Eye (tissue), 1 donor: Measurements from ENCODE around the gene CD68.
A peak's percentile ranks its signal among the peaks of the same experiment; 100 is the strongest.
"Not testable (repeated sequence)": the region's sequence is repeated elsewhere in the genome, so short reads cannot be mapped to it uniquely, and the experiment has no call there.

Experiments
- DNase-seq: peaks from one replicate; pipeline ENCODE4 v3.0.0-alpha.2; 2015

Gene CD68

DNA sequence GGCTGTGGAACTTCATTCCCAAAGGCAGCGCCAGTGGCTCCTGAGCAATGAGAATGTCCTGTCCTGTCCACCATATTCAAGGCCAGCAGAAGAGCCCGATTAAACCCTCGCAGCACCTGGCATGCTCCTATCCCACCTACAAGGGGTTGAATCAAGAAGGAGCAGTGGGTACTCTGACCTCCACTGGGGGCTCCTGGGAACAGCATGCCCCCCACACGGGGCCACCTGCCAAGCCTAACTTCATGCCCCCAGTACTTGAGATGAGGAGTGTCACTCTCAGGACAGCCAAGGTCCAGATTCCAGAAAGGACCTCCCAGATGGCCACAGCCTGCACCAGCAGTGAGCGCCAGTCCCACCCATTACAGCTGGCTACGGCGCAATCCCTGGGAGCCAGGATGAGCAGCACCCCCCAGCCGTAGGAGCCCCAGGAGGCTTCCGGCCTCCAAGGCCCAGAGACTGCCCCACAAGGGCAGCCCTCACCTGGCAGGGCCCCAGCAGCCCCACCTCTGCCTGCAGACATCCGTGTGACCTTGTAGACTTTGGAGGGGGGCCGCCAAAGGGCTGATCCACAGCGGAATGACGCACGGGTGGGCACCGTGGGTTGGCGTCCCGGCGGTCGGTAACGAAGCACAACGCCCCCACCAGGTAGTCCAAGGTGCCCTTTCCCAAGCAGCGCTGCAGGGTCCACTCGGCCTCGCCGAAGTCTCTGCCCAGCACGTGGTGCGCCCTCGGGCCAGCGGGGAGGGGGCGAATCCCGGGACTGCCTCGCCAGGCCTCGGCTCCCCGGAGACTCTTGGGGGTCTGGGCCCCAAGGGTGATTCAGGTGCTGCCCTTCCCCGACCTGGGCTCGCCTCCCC, 3.2 kb downstream of the CD68 start:
- no peak for DNase-seq

DNA sequence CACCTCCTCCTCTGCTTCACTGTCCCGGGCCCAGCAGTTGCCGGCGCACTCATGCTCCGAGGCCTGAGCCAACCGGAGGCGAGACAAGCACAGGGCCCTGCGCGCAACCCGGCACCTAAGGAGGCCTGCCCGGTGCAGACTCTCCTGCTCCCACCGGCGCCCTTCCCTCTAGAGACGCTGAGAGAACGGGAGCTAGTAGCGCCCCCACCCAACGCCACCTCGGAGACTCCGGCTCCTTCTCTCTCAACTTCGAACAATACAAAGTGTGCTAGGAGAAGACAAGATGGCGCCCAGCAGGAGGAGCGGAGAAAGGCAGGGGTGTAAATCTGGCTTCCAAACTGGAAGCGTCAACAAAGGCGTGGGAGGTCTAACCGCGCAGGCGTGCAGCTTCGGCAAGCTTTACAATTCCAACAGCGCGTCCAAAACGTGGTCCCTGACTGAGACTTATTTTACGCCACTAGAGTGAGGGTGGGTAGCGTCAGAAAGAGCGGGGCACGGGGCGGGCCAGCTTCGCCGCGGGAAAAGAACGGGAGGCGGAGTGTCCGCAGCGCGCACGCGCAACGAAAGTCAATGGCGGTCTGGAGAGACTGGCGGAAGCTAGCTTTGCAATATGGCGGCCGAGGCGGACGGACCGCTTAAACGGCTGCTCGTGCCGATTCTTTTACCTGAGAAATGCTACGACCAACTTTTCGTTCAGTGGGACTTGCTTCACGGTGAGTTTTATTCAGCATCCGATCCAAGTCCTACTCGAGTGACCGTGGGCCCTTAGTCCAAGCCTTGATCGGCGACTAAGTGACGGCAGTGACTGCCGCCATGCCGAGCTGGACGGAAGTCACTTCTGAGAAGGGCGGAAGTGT, 4.0 kb downstream of the CD68 start, which contains the start of gene MPDU1:
Gene MPDU1 (plus strand): TSS at position 600 of the 857 bp plus-strand sequence. CDS start 11 bp downstream, at position 611.
- DNase-seq = peak; percentile 99

DNA sequence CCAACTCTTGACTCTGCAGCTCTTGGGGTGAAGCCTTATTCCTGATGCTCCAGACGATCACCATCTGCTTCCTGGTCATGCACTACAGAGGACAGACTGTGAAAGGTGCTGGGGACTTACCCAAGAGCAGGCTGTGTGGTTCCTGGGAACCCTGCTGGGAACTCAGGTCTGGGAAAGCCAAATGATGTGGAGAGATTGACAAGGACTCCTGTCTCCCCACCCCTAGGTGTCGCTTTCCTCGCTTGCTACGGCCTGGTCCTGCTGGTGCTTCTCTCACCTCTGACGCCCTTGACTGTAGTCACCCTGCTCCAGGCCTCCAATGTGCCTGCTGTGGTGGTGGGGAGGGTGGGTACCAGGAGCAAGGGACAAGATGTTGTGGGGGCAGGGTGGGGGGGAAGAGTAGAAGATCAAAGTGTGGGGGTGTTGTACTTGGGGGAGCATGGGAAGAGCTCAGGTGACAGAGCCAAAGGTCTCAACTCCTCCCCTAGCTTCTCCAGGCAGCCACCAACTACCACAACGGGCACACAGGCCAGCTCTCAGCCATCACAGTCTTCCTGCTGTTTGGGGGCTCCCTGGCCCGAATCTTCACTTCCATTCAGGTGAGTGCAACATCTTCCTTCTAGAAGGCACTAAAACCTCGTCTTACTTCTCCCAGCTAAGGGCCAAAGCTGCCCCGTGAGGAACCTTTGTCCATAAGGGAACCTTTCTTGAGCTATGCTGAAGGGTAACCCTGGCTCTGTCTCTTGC, 7.4 kb downstream of the CD68 start:
- DNase-seq = no peak

DNA sequence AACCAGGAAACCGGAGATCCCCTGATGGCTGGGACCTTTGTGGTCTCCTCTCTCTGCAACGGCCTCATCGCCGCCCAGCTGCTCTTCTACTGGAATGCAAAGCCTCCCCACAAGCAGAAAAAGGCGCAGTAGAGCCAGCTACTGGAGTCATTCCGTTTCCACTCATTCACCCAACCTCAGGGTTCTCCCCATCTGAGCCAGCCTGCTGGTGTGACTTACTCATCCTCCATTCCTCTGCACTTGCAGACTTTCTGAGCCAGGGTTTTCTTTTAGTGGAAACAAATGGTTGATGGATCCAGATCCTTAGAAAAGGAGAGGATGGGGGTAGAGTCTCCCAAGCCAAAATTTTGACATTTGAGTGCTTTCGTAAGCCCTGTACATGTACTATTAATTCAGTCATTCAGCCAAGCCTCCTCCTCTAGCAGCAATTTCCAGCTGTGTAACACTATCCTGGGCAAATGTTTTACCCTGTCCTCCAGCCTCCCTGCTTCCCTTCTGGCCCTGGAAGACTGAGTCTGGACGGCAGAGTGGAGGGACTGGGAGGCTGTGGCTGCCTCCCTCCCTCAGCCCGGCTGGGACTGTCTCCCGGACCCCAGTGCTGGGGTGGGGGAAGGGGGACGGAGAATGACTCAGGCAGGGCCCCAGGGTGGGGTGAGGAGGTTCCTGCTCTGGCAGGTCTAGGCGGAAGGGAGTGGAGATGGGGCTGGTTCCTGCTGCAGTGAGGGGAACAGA, 8.1 kb downstream of the CD68 start:
- no peak for DNase-seq

DNA sequence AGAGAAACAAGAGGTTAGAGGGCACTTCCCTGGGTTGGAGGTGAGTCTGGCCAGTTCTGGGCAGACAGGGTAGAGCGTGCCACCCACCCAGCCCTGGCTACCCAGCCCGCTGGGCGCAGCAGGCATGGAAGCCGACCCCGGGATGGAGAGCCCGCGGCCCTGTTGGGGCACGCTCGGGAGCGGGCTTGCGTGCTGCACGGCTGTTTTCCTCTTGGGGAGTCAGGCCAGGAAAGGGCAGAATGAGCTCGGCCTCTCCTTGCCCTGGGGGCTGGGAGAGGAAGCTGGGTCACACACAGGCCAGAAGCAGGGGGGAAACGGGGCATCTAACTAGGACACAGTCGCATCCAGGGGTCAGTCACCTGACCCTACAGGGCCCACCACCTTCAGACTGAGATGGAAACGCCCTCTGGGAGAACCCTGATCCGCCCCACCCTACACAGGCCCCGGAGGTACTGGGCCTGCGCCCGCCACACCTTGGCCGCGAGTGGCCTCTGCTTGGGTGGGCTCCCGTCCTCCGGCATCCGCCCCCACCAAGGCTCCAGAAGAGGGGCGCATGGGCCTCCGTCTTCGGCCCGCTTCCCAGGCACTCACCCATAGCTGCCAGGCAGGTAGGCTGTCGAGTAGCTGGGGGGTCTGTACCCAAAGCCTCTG, 9.2 kb downstream of the CD68 start:
- DNase-seq = no peak

DNA sequence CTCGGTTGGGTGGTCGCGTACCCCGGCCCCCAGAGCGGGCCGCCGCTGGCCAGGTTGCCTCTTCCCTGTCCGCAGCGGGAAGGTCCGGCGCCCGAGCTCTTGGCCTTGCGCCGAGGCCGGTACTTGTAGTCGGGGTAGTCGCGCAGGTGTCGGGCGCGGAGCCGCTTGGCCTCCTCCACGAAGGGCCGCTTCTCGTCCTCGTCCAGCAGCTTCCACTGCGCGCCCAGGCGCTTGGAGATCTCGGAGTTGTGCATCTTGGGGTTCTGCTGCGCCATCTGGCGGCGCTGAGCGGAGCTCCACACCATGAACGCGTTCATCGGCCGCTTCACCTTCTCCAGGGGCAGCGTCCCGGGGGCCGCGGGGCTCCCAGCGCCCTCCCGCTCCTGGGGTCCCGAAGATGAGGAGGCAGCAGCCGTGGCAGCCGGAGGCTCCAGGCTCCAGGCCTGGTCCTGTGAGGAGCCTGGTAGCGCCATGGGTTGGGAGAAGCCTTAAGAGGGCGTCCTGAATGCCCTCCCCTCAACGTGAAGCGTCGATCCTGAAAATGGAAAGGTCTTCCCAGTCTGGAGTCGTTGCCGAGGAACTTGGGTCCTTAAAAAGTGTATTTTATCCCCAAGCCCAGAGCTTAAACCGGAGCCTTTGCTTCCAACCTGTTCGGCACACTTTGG, 9.9 kb downstream of the CD68 start:
- DNase-seq = peak; percentile 95

GRCh38 chr17:7589891-7590691, 10.7 kb downstream of the CD68 start, which contains the start of gene SOX15:
SOX15 (minus strand) TSS chr17:7590094; CDS start chr17:7589676, 418 bp downstream.
- DNase-seq = peak; percentile 35

- DNase-seq = peak; percentile 41
Observed at GRCh38 chr17:7590743-7591142, 11.3 kb downstream of the CD68 start.

GRCh38 chr17:7591596-7591995, 12.2 kb downstream of the CD68 start:
- no peak for DNase-seq

DNA sequence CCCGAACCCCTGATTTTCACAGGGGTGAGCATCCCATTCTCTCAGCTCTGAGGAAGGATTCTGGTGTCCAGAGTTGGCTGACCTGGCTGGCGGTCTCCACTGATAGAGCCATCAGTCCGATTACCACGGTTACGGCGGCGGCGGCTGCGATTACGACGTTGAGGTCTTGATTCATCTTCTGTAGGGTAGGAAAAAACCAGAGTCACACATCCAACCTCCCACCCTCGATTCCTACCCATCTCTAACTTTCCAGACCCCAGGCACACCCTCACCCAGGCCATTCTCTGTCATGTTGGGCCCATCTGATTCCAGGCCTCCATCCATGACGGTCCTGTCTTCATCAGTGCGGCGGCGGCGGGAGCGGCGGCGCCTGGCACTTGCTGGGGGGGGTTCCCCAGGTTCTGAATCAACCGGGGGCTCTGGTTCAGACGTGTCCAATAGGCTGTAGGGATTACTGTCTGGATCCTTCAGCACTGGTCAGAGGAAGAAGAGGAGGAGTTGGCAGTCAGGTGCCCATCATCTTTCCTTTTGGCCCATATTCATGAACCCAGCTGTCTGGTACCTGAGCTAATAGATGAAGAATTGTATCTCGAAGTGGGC, 13.1 kb downstream of the CD68 start:
- DNase-seq = no peak

GRCh38 chr17:7593296-7593695, 13.9 kb downstream of the CD68 start:
- DNase-seq = no peak

DNA sequence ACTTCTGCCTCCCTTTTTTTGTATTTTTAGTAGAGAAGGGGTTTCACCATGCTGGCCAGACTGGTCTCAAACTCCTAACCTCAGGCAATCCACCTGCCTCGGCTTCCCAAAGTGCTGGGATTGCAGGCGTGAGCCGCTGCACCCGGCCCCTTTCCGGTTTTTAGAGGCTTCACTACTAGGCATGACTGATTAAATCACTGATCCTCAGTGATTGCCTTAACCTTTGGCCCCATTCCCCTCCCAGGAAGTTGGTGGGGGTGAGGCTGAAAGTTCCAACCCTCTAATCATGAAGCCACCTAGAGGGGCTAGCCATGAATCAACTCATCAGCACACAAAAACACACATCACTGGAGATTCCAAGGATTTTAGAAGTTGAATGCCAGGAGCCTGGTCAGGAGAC, 18.1 kb downstream of the CD68 start:
- not testable (repeated sequence) for DNase-seq

- DNase-seq = no peak
Observed at GRCh38 chr17:7606280-7606679, 26.8 kb downstream of the CD68 start.

DNA sequence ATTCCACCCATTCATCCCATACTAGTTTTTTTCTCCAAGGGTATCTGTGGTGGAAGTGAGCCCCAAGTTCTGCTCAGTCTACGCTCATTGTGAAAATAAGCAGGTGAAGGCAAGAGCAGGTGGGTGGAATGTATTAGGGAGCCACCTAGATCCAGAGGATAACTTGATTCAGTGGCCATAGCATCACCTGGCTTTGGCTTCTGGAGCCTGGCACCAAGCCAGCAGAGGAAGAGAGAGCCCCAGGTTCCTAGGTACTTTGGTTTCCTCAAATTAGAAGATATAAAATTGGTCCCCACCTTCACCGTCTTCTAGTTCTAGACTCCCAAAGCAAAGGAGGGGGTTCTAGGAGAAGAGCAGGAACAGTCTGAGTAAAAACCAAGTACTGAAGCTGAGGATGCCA, 31.2 kb downstream of the CD68 start:
- DNase-seq = no peak

GRCh38 chr17:7611635-7612293, 32.3 kb downstream of the CD68 start:
- no peak for DNase-seq

- no peak for DNase-seq
Observed at GRCh38 chr17:7612294-7612640, 32.8 kb downstream of the CD68 start.

GRCh38 chr17:7613769-7614424, 34.5 kb downstream of the CD68 start:
- no peak for DNase-seq

DNA sequence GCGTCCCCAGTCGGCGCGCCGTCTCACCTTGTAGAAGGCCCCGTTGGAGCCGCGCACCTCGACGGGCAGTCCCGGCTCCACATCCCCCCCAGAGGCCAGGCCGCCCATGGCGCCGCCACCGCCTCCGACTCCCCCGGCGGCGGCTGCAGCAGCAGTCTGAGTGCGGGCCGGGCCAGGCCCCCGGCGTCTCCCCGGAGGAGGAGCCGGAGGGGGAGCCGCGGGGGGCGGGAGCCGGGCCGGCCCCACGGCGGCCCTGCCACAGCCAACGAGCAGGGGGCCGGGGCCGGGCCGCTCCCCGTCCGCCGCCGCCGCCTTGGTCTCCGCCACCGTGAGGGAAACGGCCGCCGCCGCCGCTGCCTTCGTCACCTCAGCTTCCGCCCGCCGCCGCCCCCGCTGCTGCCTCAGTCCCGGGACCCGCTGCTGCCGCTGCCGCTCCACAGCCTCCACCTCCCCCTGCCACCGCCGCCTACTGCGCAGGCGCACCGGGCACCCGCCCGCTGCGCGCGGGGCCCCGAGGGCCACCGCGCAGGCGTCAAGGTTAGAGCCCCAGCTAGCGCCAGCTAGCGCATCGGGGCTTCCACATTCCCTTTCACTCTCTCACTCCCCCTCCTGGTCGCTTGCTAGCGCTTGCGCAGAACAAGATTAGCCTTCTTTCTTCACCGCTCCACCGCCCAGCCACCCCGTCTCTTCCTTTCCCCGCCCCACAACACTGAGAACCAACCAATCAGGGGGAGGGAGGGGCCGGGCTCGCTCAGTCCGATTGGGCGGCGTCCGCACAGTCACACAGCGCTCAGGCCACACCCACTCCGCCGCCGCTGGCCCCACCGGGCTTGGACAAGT, 35.2 kb downstream of the CD68 start, which contains the start of gene FXR2:
Gene FXR2 (minus strand): TSS at position 473 of the 840 bp plus-strand sequence. CDS start 365 bp downstream, at position 108.
- peak; percentile 100 for DNase-seq
